Measurements from ENCODE around the gene FAM53B.
A peak's percentile ranks its signal among the peaks of the same experiment; 100 is the strongest.

The FAM53B gene

DNA sequence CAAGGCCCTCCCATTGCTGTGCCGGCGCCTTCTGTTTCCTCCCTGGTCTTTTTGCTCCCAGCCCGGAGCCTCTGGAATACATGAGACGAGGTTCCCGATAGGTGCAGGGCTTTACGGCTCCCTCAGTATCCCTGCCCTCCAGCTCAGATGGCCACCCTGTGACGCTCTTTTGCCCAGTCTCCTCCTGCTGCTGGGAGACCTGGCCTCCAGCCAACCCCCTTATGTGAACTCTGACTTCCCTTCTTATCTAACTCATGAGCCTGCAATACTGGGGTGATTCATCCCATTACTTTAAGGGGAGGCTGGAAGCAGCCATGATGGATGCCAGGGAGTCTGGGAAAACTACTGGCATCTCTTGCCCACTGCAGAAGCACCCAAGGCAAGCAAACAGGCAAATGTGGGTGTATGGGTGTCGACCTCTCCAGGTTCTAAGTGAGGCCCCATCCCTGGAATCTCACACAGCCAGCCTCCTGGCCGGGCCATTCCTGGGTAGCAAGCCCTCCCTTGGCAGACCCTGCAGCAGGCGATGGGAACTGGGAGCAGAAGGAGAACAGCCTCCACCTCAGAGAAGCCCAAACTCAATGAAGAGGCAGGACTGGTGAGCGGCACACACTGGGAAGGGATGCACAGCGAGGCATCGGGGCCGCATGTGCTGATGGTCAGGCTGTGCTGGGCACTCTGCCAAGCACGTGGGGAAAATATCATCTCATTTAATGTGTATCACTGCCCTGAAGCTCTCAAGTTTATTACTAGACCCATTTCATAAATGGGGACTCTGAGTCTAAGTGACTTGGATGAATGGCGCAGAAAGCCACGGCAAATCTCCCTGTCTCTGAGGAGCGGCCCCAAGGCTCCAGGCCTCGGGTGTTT, 97.5 kb downstream of the FAM53B start:
- DNase-seq (ENCODE audit: low read depth), result no peak

DNA sequence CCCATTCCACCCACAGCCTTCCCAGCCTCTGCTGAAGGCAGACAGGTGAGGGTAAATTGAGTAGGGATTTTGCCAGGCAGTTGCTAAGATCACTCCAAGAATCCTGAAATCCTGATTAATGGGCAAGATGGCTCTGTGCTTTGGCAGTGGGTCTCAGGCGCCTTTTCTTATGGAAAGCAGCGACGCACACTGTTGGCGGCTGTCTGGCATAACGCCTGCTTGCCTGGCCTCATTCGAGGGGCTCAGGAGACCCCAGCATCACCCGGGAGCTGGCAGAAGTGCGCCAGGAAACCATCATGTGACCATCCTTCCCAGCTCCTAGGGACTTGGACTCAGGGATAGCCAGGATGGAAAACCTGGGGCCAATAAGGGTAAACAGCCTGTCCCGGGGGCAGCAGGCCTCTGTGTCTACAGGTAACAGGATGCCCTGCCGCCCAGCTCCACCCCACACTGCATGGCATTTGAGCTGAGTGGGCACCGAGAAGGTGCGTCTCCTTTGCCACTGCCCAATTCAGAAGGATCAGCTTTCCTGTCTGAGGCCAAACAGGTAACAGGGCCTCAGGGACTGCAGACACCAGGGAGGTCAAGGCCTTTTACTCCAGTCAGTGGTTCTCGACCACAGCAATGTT, 98.6 kb downstream of the FAM53B start:
- DNase-seq (ENCODE audit: low read depth), result no peak

DNA sequence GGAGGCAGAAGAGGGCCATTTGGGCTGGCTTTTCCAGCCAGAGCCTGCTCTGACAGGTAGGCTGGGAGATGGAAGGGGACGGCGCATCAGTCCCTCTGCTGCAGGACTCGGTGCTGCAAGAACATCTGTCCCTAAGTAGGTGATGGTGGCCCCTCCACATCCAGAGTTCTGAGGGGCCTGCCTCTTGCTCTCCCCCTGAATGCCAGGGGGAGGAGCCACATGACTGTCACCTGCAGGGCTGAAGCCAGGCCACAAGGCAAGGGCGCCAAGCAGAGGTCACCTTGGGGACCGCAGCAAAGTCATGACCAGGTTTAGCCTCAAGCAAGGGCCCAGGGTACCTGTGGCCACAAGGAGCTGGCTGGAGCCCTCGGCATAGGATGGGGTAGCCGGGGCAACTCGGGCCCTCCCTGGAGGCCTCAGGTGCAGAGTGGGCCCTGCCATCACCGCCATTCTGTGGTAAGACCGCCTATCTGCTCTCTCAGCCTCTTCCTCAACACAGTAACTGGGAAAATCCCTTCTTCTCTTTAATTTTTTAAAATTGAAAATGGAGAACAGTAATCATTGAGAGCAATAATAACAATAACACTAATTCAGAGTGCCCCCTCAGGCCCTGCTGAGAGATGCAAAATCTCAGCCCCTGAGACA, 99.3 kb downstream of the FAM53B start:
- DNase-seq (ENCODE audit: low read depth), result no peak

DNA sequence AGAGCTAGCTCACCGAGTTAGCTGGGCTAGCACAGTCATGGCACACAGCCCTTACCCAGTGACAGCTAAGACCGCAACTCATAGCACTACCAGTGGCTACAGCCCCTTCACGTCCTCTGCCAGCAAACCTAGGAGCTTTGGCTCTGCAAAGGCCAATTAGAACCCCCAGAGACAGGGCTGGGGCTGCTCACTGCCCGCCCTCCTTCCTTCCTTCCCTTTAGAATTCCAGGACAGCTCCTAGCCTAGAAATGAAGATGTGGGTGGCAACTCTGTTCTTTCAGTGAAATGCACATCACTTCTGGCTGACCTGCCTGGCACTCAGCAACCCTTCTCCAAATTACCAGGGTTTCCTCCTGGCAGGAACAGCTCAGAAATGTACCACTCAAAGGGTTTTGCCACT, 99.9 kb downstream of the FAM53B start:
- no peak for DNase-seq (ENCODE audit: low read depth)

DNA sequence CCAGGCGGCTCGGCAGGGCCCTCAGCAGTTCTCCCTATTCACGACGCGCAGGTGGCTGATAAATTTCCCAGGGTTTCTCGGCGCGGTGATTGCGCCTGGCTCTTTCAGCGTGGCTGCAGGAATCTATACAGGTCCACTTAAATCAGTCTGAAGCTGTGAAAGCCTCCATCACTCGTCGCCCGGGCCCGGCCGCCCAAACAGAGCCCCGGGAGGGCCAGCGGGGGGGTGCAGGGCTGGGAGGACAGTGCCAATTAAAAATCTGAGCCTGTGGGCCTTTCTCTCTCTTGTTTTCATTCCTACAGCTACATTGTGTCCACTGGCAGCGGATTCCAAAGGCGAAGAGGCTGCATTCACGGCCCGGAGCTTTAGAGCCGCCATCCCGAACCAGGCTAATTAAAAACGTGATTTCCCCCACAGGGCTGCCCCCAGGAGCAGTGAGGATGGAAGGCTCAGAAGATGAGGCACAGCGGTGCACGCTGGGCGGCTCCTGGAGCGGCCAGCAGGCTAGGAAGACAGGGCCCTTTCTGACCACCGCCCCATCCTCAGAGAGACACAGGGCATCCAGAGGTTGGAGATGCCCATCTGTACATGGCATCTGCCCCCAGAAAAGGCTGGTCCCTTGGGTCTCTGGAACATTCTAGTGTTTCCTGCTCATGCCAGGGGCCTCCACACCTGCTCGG, 100.7 kb downstream of the FAM53B start:
- DNase-seq (ENCODE audit: low read depth), result no peak

DNA sequence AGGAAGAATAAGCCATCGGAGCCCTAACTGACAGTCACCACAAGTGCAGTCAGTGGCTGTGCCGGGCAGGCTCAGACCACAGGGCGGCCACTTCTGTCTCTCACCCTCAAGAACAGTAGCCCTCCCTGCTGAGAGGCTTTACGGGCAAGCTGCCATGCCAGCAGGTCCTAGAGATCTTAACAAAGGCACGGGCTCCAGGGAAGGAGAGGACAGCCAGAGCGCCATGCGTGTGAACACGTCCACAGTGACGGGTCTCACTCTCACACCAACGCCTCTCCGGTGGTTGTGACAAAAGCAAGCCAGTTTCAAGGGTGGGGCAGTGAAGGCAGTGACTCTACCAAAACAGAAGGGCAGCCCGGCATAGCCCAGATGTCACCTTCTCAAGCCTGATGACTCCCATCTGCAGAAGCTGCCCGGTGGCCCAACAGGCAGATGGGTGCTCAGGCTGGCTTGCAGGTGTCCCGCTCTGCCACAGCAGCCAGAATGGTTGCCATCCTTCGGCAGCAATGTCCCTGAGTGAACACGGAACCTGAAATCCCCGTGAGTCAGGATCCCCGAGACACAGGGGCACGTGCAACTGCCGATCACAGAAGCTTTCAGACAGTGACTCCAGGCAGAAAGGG, 102.0 kb downstream of the FAM53B start:
- DNase-seq (ENCODE audit: low read depth), result no peak

DNA sequence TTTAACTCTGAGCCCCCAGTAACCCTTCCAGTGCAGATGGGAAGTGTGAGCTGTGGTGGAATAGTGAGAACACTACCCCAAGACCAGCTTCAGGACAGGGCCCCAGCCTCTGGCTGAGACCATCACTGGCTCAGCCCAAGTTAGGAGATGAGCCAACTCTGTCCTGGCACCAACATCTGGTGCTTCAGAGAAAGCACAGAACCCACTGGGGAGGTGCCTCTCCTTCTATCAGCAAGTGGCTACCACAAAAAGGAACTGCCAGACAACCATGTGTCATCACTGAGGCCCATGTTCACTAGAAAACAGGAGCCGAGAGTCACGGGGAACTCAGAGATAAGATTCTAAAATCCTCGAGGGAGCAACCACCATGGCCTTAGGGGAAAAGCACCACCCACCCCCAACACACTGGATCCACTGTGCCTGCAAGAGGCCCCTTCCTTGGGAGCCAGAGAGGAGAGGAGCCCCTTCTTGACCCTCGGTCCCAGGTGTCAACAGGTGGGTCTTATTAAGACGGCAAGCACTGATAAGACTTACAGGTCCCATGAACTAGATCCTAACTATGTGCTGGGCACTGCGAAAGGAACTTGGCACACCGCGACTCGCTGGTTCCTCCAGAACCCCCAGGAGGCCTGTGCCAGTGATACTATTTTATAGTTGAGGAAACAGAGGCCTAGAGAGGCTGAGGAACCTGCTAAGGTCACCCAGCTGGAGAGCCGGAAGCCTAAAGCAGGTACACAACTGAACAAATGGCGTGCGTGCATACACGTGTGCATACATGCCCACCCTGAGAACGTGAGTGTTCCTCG, 102.7 kb downstream of the FAM53B start:
- DNase-seq (ENCODE audit: low read depth), result peak; percentile 13

DNA sequence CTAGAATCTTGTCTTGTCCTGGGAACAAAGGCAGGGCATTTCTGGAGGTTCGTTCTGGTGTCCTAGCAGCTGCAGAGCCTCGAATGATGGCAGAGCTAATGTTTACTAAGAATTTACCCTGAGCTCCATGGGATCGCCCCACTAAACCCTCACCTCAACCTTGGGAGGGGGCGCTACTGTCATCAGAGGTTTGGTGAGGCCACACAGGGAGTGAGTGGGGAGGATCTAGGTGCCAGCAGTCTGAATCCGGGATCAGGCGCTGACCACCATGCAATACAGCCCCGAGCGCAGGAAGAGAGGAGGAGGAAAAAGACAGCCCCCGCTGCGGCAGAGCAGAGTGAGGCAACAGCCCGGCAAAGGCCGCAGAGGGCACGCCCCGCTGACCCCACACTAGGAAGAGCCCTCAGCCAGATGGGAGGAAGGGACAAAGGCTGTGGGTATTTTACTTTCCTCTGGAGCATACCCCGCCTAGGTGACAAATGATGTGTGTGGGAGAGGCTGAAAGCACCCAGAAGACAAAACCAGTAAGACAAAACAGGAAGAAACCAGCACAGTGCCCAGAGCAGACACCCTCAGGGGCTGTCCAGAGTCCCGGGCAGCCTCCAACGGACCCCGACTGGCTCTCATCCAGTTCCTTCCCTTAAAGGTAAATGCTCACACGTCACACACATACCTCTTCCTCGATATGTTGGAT, 103.5 kb downstream of the FAM53B start:
- no peak for DNase-seq (ENCODE audit: low read depth)

DNA sequence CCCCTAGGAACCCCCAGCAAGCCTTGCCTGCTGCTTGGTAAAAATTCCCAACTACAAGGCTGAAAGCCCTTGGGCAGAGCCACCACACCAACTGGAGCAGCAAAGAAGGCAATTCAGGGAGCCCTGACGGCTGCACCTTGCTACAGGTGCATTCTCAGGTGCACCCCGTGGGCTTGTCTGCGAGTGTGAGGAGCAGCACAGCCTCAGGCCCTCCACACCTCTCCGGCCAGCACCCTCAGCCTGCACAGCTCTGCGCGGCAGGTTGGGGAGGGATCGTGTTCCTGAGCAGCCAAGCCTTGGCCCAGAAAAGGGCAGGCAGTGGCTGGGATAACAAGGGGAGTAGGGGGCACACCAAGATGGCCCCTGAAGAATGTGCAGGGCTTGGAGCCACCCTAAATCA, 104.1 kb downstream of the FAM53B start:
- DNase-seq (ENCODE audit: low read depth), result no peak

DNA sequence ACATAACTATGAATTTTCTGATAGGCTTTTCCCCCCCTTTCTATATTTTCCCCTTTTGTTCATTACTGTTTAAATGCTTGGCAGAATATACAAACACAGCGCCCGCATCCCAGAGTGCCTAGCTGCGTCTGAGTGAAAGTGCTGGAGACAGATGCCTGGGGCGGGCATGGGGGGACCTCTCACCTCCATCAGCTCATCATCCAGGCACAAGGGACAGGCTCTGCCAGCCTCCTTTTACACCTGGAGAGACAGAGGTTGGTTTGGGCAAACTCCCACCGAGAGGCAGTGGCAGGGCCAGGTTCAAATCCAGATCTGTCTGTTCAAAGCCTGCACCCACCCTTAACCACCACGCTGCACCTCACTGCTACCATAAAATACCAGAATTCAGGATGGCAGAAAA, 104.5 kb downstream of the FAM53B start:
- DNase-seq (ENCODE audit: low read depth), result no peak

DNA sequence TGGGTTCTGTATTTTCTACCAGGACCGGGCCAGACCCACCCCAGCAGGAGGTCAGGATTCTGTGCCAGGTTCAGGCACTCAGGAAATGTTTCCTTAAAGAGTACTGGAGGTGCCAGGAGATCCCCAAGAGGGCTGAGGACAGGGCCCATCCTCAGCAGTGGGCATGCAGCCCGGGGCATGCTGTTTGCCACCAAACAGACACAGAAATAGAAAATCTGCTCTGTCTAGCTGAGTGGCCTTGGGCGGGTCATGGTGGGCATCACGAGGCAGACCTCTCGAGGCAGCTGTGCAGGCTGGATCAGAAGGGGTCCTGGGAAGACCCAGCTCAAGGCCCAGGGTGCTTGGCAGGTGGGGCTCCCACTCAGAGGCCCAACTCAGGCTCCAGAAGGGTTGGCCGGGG, 105.0 kb downstream of the FAM53B start:
- no peak for DNase-seq (ENCODE audit: low read depth)

DNA sequence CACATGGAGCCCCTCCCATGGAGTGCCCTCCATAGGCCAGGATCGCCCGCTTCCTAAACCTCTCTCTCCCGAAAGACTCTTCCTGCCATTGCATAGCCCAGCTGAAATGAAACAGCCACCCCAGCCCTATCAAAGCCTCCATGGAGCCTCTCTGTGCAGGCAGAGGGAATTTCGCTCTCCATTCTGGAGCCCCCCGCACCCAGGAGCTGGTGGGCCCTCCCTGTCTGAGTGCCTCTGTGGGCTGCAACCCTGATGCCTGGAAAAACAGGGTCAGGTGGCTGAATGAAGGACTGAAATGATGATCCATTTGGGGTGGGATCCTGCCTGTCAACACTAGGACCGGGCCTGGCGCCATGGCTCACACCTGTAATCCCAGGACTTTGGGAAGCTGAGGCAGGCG, 106.4 kb downstream of the FAM53B start:
- no peak for DNase-seq (ENCODE audit: low read depth)

DNA sequence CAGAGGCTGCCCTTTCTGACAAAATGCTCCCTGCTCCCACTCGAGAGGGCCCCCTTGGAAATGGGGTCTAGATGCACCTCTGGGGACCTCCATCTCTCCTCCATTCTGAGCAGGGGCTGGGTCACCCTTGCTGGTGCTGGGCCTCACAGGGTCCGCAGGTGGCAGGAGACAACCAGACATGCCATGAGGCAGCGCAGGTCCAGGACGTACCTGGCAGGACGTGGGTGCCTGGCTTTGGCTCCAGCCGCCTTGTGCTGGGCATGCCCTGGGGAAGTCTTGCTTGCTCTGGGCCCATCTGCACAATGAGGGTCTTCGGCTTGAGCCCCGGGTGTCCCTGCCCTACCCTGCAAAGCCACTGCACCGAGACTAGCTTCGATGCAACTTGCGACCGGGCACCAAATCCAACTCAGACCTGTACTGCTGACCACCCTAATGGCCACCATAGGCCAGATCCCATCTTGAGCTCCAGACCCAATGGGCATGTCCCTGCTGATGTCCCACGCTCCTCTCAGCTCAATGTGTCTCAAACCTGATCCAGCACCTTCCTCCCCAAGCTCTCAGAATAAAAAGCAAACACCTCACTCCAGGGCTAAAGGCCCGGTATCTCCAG, 107.0 kb downstream of the FAM53B start:
- no peak for DNase-seq (ENCODE audit: low read depth)

DNA sequence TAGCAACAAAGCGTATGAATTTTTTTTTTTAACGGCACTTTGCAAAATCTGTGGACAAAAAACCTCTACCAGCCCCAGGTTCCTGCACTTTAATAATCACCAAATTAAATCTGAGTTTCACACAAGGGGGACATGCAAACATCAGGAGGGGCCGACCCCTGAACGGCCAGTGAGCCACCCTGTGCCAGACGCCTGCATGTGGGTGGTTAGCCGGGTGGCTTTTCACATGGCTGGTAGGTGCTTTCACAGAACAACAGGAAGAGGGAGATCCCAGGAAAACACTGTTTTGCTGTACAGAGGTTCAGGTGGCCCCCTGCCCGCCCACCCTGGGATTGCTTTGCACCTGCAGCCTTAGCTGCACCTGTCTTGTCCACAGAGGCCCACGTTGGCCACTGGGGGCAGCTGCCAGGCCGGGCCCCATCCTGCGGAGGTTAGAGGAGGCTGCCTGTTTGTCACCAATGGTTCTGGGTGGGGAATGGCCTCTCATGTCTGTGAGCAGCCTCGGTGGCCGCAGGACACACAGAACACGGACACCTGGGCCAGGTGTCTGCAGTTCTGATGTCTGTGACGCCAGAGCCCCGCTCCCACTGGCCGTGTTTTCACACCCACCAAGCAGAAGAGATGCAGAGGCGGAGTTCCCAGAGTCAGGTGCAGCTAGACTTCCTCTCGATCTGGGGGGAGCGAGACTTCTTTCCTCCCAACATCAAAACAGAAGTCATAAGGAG, 107.7 kb downstream of the FAM53B start:
- peak; percentile 23 for DNase-seq (ENCODE audit: low read depth)

DNA sequence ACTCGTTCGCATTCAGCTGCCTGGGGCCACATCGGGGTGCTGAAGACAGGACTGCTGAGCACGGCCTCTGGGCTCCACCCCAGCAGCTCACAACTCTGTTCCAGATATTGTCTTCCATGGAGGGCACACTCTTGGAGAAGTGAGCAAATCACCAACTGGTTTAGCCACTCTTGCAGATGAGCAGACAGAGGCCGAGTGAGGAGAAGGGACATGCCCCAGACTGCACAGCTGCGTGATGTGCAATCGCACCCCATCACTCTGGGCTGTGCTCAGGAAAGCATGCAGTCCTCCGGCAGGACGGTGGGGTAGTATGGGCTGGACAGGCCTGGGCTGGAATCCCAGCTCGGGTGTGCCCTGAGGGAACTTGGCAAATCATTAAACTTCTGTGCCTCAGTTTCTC, 111.6 kb downstream of the FAM53B start:
- no peak for DNase-seq (ENCODE audit: low read depth)

DNA sequence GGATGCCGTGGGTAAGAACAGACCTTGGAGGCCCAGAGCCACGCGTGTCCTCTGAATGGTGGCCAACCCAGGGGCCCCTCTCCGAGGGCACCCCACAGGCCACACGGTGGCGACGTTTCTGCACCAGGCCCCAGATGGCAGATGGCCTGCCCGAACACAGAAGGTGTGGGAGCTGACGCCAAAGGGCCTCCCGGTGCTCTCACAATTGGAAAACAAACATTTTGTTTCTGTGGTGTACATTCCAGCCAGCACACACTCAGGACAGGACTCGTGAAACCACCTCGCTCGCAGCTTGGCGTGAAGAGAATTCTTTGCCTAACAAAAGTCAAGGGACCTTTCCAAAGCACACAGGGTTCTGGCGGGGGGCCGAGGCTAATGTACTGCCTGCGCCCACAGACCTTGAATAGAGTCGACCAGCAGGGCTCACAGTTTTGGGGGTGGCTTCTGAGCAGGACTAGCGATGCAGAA, 112.1 kb downstream of the FAM53B start:
- DNase-seq (ENCODE audit: low read depth), result no peak

DNA sequence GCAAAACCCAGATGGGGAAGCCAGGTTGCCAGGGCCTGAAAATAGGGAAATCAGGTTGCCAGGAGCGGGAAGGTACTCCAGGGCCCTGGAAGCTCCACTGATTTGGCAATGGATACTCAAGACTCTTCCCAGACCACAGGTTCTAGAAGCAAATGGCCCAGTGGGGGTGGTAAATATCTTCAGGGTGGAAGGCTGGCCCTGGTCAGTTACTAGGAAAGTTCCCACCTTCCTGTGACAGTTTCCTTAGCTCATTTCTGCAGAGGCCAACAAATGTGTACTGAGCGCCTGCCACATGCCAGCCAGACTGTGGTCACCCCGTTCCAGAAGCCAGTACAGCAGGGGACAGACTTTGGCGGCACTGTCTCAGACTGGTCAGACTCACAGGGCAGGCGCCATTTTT, 113.6 kb downstream of the FAM53B start:
- no peak for DNase-seq (ENCODE audit: low read depth)

DNA sequence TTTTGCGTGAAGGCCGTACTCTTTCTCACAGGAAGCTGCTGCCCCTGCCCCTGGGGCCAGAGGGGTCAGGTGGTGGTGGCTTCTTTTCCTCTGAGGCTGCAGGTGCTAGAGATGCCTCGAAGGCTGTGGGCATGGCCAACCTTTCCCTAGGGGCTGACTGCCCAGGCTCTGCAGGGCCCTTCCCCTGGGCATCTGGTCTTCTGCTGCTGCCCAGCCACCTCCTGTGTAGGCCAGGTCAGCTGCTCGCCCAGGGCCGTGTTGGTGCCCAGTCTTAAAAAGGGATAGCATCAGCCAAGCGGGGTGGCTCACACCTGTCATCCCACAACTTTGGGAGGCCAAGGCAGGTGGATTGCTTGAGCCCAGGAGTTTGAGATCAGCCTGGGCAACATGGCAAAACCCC, 114.3 kb downstream of the FAM53B start:
- no peak for DNase-seq (ENCODE audit: low read depth)

DNA sequence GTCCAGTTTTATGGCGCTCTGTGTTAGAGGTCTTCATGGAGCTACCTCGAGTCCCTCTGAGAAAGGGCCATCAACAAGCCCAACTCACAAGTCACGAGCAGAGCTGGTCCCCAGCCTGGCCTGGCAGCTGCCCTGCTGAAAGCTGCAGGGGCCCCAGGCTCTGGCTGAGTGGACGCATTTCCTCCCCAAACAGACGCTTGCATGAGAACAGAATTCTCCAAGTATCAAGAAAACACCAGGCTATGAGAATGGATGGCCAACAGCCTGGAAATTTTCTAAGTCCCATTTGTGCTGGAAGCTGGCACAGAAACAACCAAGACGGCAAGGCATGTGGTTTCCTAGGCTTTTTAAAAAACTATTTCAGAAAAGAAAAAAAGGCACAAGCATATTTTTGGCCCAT, 114.8 kb downstream of the FAM53B start:
- no peak for DNase-seq (ENCODE audit: low read depth)

DNA sequence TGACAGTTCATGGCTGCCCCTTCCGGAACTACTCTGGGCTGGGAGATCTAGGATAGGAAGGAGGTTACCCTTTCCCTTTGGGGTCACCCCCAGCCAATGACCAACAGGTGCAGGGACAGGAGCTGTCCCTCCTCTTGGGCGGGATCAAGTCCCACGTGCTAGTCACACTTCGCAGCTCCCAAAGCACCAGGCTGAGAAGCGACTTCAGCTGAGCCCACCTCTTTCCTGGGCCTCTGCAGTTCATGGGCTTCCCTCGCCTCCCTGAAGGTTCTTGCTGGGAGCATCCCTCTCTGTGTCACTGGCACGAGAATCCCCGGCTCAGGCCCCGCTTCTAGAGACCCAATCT, 115.5 kb downstream of the FAM53B start:
- no peak for DNase-seq (ENCODE audit: low read depth)

All from activated T-helper 1 cell treated with Interleukin-2 at 50 U/mL for 16 hours (primary cell).